HG03439 (cell line): ENCODE data around the gene DGCR8.

Experiments
- ATAC-seq: cut with Tn5 transposase; IDR thresholded peaks from one replicate; pipeline ENCODE4 v1.9.1; 2021; ENCODE audit warnings: mild to moderate bottlenecking, moderate library complexity; ENCODE audit not compliant: unreplicated experiment

Gene DGCR8

GRCh38 chr22:20079745-20080444 is at the start of gene DGCR8:
DGCR8 (plus strand) TSS chr22:20080241; CDS start chr22:20085964, 5,723 bp downstream.
- peak; percentile 77 for ATAC-seq

GRCh38 chr22:20031732-20032406 is 48.2 kb upstream of the DGCR8 start:
- ATAC-seq: no peak

GRCh38 chr22:20032407-20032991 is 47.5 kb upstream of the DGCR8 start:
- ATAC-seq: no peak

GRCh38 chr22:20033045-20033706 is 46.9 kb upstream of the DGCR8 start:
- ATAC-seq: no peak

- no peak for ATAC-seq
These were observed 45.9 kb upstream of the DGCR8 start for GRCh38 chr22:20034143-20034542.

GRCh38 chr22:20035375-20036083 is 44.5 kb upstream of the DGCR8 start:
- ATAC-seq: no peak

GRCh38 chr22:20036084-20036482 is 44.0 kb upstream of the DGCR8 start:
- ATAC-seq: no peak

- ATAC-seq: no peak
These were observed 43.3 kb upstream of the DGCR8 start for GRCh38 chr22:20036535-20037392.

GRCh38 chr22:20037419-20037818 is 42.6 kb upstream of the DGCR8 start:
- ATAC-seq: no peak

GRCh38 chr22:20038574-20038973 is 41.5 kb upstream of the DGCR8 start:
- no peak for ATAC-seq

- no peak for ATAC-seq
These were observed 40.2 kb upstream of the DGCR8 start for GRCh38 chr22:20039683-20040325.

GRCh38 chr22:20040327-20041200 is 39.5 kb upstream of the DGCR8 start:
- ATAC-seq: no peak

- no peak for ATAC-seq
These were observed 36.7 kb upstream of the DGCR8 start for GRCh38 chr22:20043057-20043996.

GRCh38 chr22:20043997-20044342 is 36.1 kb upstream of the DGCR8 start:
- no peak for ATAC-seq

- ATAC-seq: no peak
These were observed 35.4 kb upstream of the DGCR8 start for GRCh38 chr22:20044495-20045151.

GRCh38 chr22:20046730-20047129 is 33.3 kb upstream of the DGCR8 start:
- no peak for ATAC-seq

- ATAC-seq: no peak
These were observed 28.1 kb upstream of the DGCR8 start for GRCh38 chr22:20051927-20052308.
